ENCODE measurements around the gene TRMU.
A peak's percentile ranks its signal among the peaks of the same experiment; 100 is the strongest.

The TRMU gene

DNA sequence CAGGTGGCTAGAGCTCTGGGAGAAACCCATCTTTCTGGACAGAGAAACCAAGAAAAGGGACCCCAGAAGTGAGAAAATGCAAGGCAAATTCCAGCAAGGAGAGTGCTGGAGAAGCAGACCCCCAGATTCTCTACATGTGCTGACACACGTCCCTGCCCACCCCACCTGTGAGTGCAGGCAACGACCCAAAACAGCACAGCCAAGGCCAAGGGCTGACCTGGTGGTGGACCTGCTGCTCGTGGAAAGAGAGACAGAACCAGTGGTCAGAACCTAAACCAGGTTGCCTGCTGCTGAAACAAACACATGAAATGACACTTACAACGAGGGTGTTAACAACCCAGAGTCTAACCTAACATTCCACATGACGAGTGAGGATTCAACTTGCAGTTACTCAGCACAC, 24.6 kb downstream of the TRMU start:
- H3K4me3 ChIP-seq (ENCODE audit: low read depth, low read length) = no peak overlapping the region
- TF ChIP-seq CTCF (IDR thresholded peaks at IDR 0.05; ENCODE audit: insufficient read depth, low read depth, low read length, missing control alignments) = no peak
- no peak for DNase-seq (ENCODE audit: low read depth)

GRCh38 chr22:46360891-46361290, 25.4 kb downstream of the TRMU start:
- no peak for TF ChIP-seq CTCF (IDR thresholded peaks at IDR 0.05; ENCODE audit: insufficient read depth, low read depth, low read length, missing control alignments)
- DNase-seq (ENCODE audit: low read depth) = no peak
- no peak overlapping the region for H3K4me3 ChIP-seq (ENCODE audit: low read depth, low read length)

GRCh38 chr22:46361826-46362202, 26.3 kb downstream of the TRMU start:
- TF ChIP-seq CTCF (IDR thresholded peaks at IDR 0.05; ENCODE audit: insufficient read depth, low read depth, low read length, missing control alignments) = no peak
- DNase-seq (ENCODE audit: low read depth) = no peak
- H3K4me3 ChIP-seq (ENCODE audit: low read depth, low read length) = no peak overlapping the region

DNA sequence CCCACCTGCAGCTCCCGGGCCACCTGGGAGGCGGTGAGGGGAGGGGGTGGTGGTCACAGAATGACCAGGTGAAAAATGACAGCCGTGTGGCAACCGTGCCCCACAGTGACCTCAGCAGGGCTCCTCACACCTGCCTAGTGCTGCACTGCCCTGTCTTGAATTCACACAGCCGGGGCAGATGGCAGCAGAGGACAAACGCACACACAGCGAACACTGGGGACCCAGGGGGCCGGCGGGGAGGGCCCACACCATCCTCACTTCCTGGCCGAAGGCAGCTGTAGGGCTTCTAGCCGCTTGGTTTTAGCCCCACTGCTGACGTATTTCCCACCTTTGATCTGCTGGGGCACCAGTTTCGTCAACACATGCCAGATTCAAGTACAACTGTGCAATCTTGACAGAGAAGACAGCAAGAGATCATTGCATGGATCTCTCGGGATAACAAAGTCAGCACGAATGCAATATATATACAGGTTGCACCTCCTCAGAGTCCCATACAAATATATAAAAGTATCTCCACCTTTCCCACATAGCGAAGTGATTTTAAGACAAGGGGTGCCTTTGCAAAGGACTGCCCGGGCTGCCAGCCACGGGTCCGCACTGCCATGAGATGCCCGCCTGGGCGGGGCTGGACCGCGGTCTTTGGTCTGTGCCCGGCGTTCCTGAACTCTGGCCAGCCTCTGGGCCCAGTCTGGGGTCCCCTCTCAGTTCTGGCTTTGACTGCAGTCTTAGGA, 26.9 kb downstream of the TRMU start:
- no peak for TF ChIP-seq CTCF (IDR thresholded peaks at IDR 0.05; ENCODE audit: insufficient read depth, low read depth, low read length, missing control alignments)
- H3K4me3 ChIP-seq (ENCODE audit: low read depth, low read length) = no peak overlapping the region
- DNase-seq (ENCODE audit: low read depth) = peak; percentile 62

DNA sequence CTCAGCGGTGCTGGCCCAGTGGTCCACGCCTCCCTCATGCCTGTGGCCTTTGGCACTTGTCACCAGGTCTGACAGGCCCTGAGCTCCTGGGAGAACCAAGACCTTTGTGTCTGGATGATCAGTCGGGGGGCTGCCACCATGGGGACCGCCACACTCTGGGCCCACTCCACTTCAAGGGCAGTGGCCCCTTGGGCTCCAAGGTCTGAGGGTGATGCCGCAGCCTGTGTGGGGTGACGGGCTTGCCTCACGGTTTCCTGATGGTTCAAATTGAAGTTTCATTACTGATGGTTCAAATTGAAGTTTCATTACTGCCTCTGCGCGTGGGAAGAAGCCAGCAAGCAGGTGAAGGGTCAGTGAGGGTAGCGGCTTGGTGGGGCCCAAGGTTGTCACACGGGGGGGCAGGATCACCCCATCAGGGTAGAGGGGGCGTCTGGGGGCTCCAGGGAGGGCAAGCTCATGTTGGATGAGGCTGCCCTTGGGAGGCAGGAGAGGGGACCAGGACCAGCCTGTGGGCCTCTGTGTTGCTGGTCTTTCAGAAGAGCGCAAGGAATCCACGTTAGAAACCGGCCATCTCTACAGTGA, 27.5 kb downstream of the TRMU start:
- TF ChIP-seq CTCF (IDR thresholded peaks at IDR 0.05; ENCODE audit: insufficient read depth, low read depth, low read length, missing control alignments) = no peak
- no peak for DNase-seq (ENCODE audit: low read depth)
- H3K4me3 ChIP-seq (ENCODE audit: low read depth, low read length) = no peak overlapping the region

DNA sequence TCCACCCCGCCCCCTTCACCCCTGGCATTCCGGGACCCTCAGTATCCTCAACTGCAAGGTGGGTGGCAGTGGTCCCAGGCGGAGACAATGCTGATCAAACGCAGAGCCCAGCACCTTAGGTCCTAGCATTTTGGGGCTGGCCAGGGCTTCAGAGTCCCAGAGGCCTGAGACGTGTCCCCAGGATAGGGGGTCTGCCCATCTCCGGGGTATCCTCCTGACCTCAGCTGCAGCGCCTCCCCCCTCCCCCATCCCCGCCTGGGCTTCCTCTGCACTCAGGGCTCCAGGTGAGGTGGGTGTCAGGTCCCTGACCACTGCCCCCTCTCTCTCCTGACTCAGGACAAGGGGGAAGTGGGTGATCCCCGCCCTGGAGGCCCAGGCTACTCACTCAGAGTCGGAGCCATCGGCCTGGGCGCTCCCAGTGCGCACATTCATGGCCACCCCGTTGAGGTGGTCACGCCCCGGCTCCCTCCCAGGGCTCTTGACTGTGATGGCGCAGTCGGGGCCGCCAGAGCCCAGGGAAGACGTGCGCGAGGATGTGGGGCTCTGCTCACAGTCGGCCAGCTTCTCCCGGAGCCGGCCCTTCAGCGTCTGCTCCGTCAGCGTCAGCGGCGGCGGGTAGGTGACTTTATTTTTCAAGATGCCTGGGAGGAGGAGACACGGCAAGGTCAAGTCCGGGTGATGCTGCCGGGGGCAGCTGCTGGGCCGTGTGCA, 28.3 kb downstream of the TRMU start:
- TF ChIP-seq CTCF (IDR thresholded peaks at IDR 0.05; ENCODE audit: insufficient read depth, low read depth, low read length, missing control alignments) = no peak
- no peak for DNase-seq (ENCODE audit: low read depth)
- H3K4me3 ChIP-seq (ENCODE audit: low read depth, low read length) = no peak overlapping the region
